Liver (tissue), 3 donors: ENCODE data around the gene SETBP1.

Source experiments
- CTCF ChIP-seq: fragments of 150-350 bp; IDR thresholded peaks from 2 replicates; pipeline ENCODE4 v1.5.1; 2017; ENCODE audit warnings: improper control_type of control experiment, low read depth, low read length; ENCODE audit not compliant: missing input control
- JUND ChIP-seq, 2 donors: IDR thresholded peaks; 2 replicates each; pipeline ENCODE4 v1.6.1; 2016; ENCODE audit warnings: antibody characterized with exemption in 2 of 2
- RAD21 ChIP-seq, 2 donors: IDR thresholded peaks; 2 replicates each; pipeline ENCODE4 v1.6.1; 2016; ENCODE audit warnings: antibody characterized with exemption in 2 of 2, mild to moderate bottlenecking in 2 of 2
- REST ChIP-seq: IDR thresholded peaks from 2 replicates; pipeline ENCODE4 v1.6.1; 2016; ENCODE audit warnings: antibody characterized with exemption, mild to moderate bottlenecking
- RXRA ChIP-seq, 2 donors: IDR thresholded peaks; 2 replicates each; pipeline ENCODE4 v1.6.1; 2017 to 2018; ENCODE audit warnings: antibody characterized with exemption in 2 of 2, mild to moderate bottlenecking in 1 of 2
- YY1 ChIP-seq: IDR thresholded peaks from 2 replicates; pipeline ENCODE4 v1.6.1; 2016; ENCODE audit warnings: antibody characterized with exemption, mild to moderate bottlenecking
- donor health status: healthy.
- donor health status: healthy.

- no peak for TF ChIP-seq CTCF
- TF ChIP-seq YY1, result no peak
- peak in 1 of 2 donors; percentile 15 for TF ChIP-seq RAD21 (IDR thresholded peaks at IDR 0.05)
- no peak for TF ChIP-seq REST
- peak; percentile 44 to 58 for TF ChIP-seq JUND (IDR thresholded peaks at IDR 0.05)
- TF ChIP-seq RXRA (IDR thresholded peaks at IDR 0.05), result no peak
Measured at GRCh38 chr18:44838971-44839666, 158.4 kb downstream of the SETBP1 start.
